ENCODE data around the gene NCEH1.

DNA sequence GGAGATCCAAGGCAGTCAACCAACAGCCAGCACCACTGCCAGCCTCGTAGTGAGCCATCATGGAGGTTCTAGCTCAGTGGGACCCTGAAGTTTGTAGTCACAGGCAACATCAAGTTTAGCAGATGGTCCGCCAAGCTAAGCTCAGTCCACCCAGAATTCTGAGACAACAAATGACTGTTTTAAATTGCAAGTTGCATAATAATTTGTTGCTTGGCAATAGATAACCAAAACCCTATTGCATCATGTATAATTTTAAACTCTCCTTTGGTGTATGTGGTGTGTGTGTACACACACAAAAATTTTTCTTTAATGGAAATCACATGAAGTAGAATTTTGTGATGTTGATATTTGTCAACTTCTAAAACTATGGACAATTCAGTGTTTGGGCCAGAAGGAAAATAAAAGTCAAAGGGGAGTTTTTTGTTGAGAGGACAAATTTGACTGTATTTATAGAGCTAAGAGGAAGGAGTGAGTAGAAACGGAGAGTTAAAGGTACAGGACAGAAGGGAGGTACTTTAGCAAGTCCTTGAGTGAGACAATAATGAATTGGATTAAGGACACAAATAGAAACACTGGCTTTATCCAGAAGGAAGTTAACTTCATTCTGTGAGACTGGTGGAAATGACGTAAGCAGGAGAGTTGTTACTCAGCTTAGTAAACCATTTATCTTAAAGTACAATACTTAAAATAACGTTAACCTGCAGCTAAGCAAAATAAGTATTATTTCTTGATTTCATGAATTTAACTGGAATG, 83.6 kb downstream of the NCEH1 start:
- TF ChIP-seq SUZ12 (IDR thresholded peaks at IDR 0.05; ENCODE audit: extremely low read depth, insufficient read depth, insufficient read length) (no peak), YY1 (IDR thresholded peaks at IDR 0.05; ENCODE audit: insufficient read depth, insufficient read length) (no peak), ZNF274 (IDR thresholded peaks at IDR 0.05; ENCODE audit: low read depth, low read length) (no peak)

Data from NT2/D1 (cell line).